Measurements from ENCODE around the gene KRTAP29-1. TPM values are rescaled to one million over a fixed set of nuclear protein-coding genes. Genes with fewer than 3 reads are reported as not detected.

Gene KRTAP29-1
- total RNA-seq, 1 experiment from 2014 or later, result not detected

GRCh38 chr17:41301204-41301790 lies 1.4 kb downstream of the KRTAP29-1 start:
- H3K9me2 ChIP-seq (ENCODE audit: insufficient read depth), result no peaks in the 10 kb centered on the region
- H3F3A ChIP-seq (ENCODE audit: insufficient read depth, low read depth), result no peaks in the 10 kb centered on the region
- H3K27me3 ChIP-seq (ENCODE audit: insufficient read depth, low read depth), result no peaks in the 10 kb centered on the region
- intact Hi-C loops (cut with micrococcal nuclease; ENCODE audit: unreplicated experiment), result no loop called here
- CTCF ChIA-PET, result no interaction called here
- no peaks in the 10 kb centered on the region for H3K79me2 ChIP-seq (ENCODE audit: low read depth)
- no peak overlapping the region for H3K4me3 ChIP-seq
- no peaks in the 10 kb centered on the region for H3K9me3 ChIP-seq (ENCODE audit: insufficient read depth, low read depth)
- POLR2A ChIA-PET (ENCODE audit: unreplicated experiment), result interaction anchor here (0.6 kb wide), 1 partner anchor 89 kb away, joined by 4 read pairs; no protein-coding TSS in a partner anchor
- no TSS peak for BruUV-seq (replicated peaks)
- no peaks in the 10 kb centered on the region for H3K36me3 ChIP-seq (ENCODE audit: low read depth)
- no peak for DNase-seq
- no peaks in the 10 kb centered on the region for H4K20me1 ChIP-seq (ENCODE audit: insufficient read depth)
- H3K4me2 ChIP-seq, result no peak overlapping the region
- no peak overlapping the region for H3K27ac ChIP-seq
- no peak overlapping the region for H2AFZ ChIP-seq
- H3K4me1 ChIP-seq (replicated peaks; ENCODE audit: insufficient read depth), result no peaks in the 10 kb centered on the region
- TF ChIP-seq CTCF (conservative IDR thresholded peaks at IDR 0.05) (no peak), EZH2 (IDR thresholded peaks at IDR 0.05; ENCODE audit: low read depth) (no peak)

GRCh38 chr17:41298458-41299135 lies 4.1 kb downstream of the KRTAP29-1 start:
- Histone ChIP-seq H2AFZ (no peak overlapping the region), H3K4me2 (no peak overlapping the region), H3F3A (ENCODE audit: insufficient read depth, low read depth) (no peaks in the 10 kb centered on the region), H3K36me3 (ENCODE audit: low read depth) (no peaks in the 10 kb centered on the region), H3K4me1 (replicated peaks; ENCODE audit: insufficient read depth) (no peaks in the 10 kb centered on the region), H4K20me1 (ENCODE audit: insufficient read depth) (no peaks in the 10 kb centered on the region), H3K79me2 (ENCODE audit: low read depth) (no peaks in the 10 kb centered on the region), H3K27me3 (ENCODE audit: insufficient read depth, low read depth) (no peaks in the 10 kb centered on the region), H3K9me2 (ENCODE audit: insufficient read depth) (no peaks in the 10 kb centered on the region), H3K27ac (no peak overlapping the region), H3K9me3 (ENCODE audit: insufficient read depth, low read depth) (no peaks in the 10 kb centered on the region), H3K4me3 (no peak overlapping the region)
- ChIA-PET POLR2A (ENCODE audit: unreplicated experiment) (no interaction called here), CTCF (no interaction called here)
- intact Hi-C loops (cut with micrococcal nuclease; ENCODE audit: unreplicated experiment), result no loop called here
- TF ChIP-seq CTCF (conservative IDR thresholded peaks at IDR 0.05) (no peak), EZH2 (IDR thresholded peaks at IDR 0.05; ENCODE audit: low read depth) (no peak)
- no TSS peak for BruUV-seq (replicated peaks)
- DNase-seq, result no peak

- H3K36me3 ChIP-seq (ENCODE audit: low read depth), result no peaks in the 10 kb centered on the region
- BruUV-seq (replicated peaks), result no TSS peak
- TF ChIP-seq EZH2 (IDR thresholded peaks at IDR 0.05; ENCODE audit: low read depth) (no peak), CTCF (conservative IDR thresholded peaks at IDR 0.05) (no peak)
- POLR2A ChIA-PET (ENCODE audit: unreplicated experiment), result no interaction called here
- intact Hi-C loops (cut with micrococcal nuclease; ENCODE audit: unreplicated experiment), result no loop called here
- no peak overlapping the region for H2AFZ ChIP-seq
- CTCF ChIA-PET, result no interaction called here
- no peaks in the 10 kb centered on the region for H3K9me2 ChIP-seq (ENCODE audit: insufficient read depth)
- H4K20me1 ChIP-seq (ENCODE audit: insufficient read depth), result no peaks in the 10 kb centered on the region
- no peaks in the 10 kb centered on the region for H3K9me3 ChIP-seq (ENCODE audit: insufficient read depth, low read depth)
- no peak overlapping the region for H3K4me2 ChIP-seq
- H3K4me3 ChIP-seq, result no peak overlapping the region
- no peaks in the 10 kb centered on the region for H3K4me1 ChIP-seq (replicated peaks; ENCODE audit: insufficient read depth)
- no peak overlapping the region for H3K27ac ChIP-seq
- no peak for DNase-seq
- H3K27me3 ChIP-seq (ENCODE audit: insufficient read depth, low read depth), result no peaks in the 10 kb centered on the region
- no peaks in the 10 kb centered on the region for H3K79me2 ChIP-seq (ENCODE audit: low read depth)
- no peaks in the 10 kb centered on the region for H3F3A ChIP-seq (ENCODE audit: insufficient read depth, low read depth)
Measured at GRCh38 chr17:41296846-41297245, 5.8 kb downstream of the KRTAP29-1 start.

Measured in PC-9 (cell line).